Measurements from ENCODE around the gene PLXNA2. TPM values are rescaled to one million over a fixed set of nuclear protein-coding genes. Genes with fewer than 3 reads are reported as not detected.

The PLXNA2 gene
- total RNA-seq, result 0.22 and 0.50 TPM in 2 replicates

GRCh38 chr1:208243967-208244916, at the start of gene PLXNA2:
TSS of gene PLXNA2 (minus strand) at chr1:208244384. CDS start at chr1:208217922, 26,462 bp downstream.

All from uterine smooth muscle cell (primary cell).